AG10803 (cell line): ENCODE measurements around the gene METRNL.

ENCODE experiments used
- DNase-seq: peaks from one replicate; pipeline ENCODE4 v3.0.0; 2010; ENCODE audit warnings: low read depth
- H3K4me3 ChIP-seq: 2 replicates; pipeline ENCODE4 v1.5.1; 2011; ENCODE audit warnings: mild to moderate bottlenecking, low read length, control low read depth
- TF ChIP-seq, protein P1 (sequence below): conservative IDR thresholded peaks from 2 replicates; pipeline ENCODE4 v1.5.1; 2011; ENCODE audit warnings: mild to moderate bottlenecking, low read length, control low read depth, inconsistent platforms

Gene METRNL

DNA sequence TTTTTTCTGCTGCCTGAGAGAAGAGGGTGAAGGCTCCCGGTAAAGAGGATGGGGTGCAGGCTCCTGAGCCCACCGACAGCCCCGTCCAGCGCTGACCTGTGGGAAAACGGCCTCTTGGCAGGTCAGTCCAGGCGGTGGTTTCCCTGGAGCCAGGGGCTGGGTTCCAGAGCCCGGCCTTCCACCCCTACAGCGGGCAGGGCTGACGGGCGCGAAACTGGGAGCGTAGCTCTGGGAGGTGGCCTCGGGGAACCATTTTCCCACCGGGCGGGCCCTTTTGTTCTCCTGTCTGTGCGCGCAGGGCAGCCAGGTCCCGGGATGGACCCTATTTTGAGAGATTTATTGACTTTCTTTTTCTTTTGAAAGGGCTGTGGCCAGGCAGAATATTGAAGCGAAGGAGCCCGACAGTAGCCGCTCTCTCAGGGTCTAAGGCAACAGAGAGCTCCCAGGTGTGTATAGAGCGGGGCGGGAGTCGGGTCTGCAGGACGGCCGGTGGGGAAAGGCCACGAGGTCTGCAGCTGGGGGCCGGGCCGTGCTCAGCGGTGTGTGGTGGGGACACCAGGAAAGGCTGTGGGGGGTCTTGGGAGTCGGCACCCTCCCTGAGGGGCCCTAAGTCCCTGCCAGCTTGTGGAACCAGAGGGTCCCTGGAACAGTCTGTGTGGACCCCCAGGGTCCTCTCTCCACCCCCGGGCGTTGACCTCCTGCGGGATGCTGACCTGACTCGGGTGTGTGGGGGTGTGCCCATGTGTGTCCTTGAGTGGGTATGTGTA is 32.3 kb downstream of the METRNL start:
- no peak overlapping the region for H3K4me3 ChIP-seq
- DNase-seq, result no peak
- TF ChIP-seq, protein P1, sequence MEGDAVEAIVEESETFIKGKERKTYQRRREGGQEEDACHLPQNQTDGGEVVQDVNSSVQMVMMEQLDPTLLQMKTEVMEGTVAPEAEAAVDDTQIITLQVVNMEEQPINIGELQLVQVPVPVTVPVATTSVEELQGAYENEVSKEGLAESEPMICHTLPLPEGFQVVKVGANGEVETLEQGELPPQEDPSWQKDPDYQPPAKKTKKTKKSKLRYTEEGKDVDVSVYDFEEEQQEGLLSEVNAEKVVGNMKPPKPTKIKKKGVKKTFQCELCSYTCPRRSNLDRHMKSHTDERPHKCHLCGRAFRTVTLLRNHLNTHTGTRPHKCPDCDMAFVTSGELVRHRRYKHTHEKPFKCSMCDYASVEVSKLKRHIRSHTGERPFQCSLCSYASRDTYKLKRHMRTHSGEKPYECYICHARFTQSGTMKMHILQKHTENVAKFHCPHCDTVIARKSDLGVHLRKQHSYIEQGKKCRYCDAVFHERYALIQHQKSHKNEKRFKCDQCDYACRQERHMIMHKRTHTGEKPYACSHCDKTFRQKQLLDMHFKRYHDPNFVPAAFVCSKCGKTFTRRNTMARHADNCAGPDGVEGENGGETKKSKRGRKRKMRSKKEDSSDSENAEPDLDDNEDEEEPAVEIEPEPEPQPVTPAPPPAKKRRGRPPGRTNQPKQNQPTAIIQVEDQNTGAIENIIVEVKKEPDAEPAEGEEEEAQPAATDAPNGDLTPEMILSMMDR, result no peak

DNA sequence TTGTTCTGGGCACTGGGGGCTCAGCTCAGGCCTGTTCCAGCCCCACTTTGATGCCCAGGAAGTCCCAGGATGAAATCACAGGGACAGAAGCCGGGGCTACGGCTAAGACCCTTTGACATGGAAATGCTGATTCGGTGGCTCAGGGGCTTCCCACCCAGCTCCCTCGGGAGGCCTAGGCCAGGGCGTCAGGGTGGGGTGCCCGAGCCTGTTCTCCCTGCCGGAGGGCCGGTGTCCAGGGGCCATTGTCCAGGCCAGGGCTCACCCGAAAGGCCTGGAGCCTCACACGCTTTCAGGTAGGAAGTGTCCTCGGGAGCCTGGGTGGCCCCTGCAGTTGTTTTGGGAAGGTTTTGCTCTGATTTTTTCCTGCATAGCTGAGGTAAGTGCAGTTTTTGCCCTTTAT is 34.0 kb downstream of the METRNL start:
- DNase-seq, result no peak
- no peak overlapping the region for H3K4me3 ChIP-seq
- TF ChIP-seq, protein P1, result no peak

DNA sequence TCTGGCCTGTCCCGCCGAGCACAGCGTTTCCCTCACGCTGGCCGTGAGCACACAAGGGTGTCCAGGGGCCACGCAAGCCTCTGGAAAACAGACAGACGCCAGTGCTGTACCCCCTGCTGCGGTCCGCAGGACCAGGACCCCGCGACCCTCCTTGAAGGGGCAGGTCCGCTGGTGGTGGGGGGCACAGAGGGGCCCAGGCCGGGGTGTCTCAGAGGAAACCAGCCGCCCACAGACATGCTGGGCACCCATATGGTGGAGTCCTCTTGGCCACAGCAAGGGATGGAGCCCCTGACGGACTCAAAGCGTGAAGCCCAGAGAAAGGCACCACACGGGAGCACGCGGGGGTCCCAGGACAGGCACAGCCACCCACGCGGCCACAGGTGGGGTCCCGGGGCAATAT is 34.4 kb downstream of the METRNL start:
- no peak for DNase-seq
- TF ChIP-seq, protein P1, result no peak

DNA sequence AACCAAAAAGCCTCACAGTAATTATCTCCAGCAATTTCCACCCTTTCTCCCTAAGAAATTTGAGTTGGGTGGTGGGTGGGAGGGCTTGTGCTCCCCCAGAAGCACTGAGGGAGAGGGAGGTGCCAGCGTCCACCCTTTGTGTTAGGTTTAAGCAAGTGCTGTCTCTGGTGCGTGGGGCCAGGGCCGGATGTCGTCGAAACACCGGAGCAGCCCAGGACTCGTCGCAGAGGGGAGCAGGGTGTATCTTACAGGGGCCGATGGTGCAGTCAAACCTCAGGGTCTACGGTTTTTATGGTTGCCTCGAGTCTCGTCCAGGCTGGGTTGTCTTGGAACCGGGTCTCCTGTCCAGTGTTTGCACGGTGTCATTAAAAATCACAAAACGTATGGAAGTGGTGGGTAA is 35.3 kb downstream of the METRNL start:
- DNase-seq, result no peak
- no peak overlapping the region for H3K4me3 ChIP-seq
- TF ChIP-seq, protein P1, result no peak

More for the DNA sequence above, 34.4 kb downstream of the METRNL start:
- H3K4me3 ChIP-seq, result no peak overlapping the region

DNA sequence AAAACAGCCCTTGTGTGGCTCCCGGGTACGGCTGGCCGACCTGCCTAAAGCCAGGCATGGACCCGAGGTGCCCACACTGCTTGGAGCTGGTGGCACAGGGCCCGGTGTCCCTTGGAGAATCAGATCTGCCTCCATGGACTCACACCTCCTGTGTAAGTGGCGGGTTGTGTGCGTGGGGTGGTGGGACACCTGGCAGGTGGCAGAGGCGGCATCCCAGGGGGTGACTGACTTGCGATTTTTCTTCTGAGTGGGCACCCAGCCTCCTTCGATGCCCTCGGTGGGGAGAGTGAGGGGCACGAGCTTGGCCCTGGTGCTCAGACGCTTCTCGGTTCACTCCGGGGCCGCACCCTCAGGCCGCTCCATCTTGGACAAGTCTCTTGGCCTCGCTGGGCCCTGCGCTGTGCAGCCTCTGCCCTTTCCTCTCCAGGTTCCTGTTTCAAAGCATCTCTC is 35.8 kb downstream of the METRNL start:
- DNase-seq, result no peak
- no peak overlapping the region for H3K4me3 ChIP-seq
- TF ChIP-seq, protein P1, result no peak

DNA sequence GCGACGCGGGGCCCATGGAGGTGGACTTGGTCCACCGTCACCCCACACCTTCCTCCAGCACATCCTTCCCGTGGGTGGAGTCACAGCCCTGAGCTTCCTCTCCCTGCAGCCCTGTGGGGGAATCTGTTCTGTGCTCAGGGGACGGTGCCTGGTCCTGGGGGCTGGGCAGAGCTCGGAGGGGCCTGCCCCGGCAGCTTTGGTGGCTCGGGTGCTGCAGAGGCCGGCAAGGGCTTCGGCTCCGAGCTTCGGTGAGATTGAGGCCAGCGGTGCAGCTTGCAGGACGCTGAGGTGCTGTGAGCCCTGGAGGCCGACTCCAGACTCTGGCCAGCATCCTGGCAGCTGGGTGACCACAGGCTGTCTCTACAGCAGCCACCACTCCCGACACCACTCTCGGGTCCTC is 36.4 kb downstream of the METRNL start:
- no peak overlapping the region for H3K4me3 ChIP-seq
- DNase-seq, result no peak
- TF ChIP-seq, protein P1, result no peak

DNA sequence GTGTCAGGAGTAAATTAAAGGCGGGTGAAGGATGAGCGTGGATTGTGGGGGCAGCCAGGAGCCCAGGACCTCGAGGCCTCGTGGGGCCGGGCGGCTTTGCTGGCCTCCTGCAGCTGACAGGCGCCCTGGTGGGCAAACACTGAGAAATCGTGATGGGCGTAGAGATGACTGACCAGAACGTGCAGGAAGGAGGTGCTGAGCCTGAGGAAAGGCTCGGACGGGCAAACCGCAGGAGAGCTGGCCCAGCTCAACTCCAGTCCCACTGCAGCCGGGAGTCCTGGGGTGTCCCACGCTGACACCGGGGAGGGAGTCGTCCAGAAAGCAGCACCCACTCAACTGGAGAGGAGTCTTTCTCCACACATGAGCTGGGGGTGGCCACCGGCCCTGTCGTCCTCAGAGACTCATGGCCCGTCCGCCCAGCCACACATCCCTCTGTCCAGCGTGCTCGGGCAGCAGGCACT is 36.9 kb downstream of the METRNL start:
- DNase-seq, result no peak
- no peak overlapping the region for H3K4me3 ChIP-seq
- TF ChIP-seq, protein P1, result no peak
